RWPE2 (cell line): ENCODE results near the gene ELAC2.

Source experiments
- ATAC-seq: fragments of 200-7000 bp; cut with Tn5 transposase; 3 replicates; pipeline ENCODE4 v1.9.1; 2021; ENCODE audit warnings: low read depth
- DNase-seq: peaks from one replicate; pipeline ENCODE4 v3.0.0-alpha.2; 2020; ENCODE audit warnings: low spot score
- H3K27ac ChIP-seq: fragments of 450-650 bp; 2 replicates; pipeline ENCODE4 v1.5.1; 2017; ENCODE audit warnings: mild to moderate bottlenecking; ENCODE audit not compliant: poor library complexity, severe bottlenecking
- H3K27me3 ChIP-seq: fragments of 250-450 bp; sonication (Bioruptor Pico); 2 replicates; pipeline ENCODE4 v1.5.1; 2021; ENCODE audit warnings: mild to moderate bottlenecking, moderate library complexity; ENCODE audit not compliant: insufficient read depth, poor library complexity, severe bottlenecking
- H3K36me3 ChIP-seq: fragments of 250-450 bp; sonication (Bioruptor Pico); 2 replicates; pipeline ENCODE4 v1.5.1; 2020; ENCODE audit warnings: low read depth, mild to moderate bottlenecking, moderate library complexity
- H3K4me1 ChIP-seq: fragments of 250-450 bp; sonication (Bioruptor Pico); 2 replicates; pipeline ENCODE4 v1.5.1; 2021; ENCODE audit warnings: mild to moderate bottlenecking, moderate library complexity; ENCODE audit not compliant: insufficient read depth, poor library complexity, severe bottlenecking
- H3K4me3 ChIP-seq: fragments of 250-450 bp; sonication (Bioruptor Pico); 2 replicates; pipeline ENCODE4 v1.5.1; 2021; ENCODE audit warnings: mild to moderate bottlenecking, moderate library complexity; ENCODE audit not compliant: severe bottlenecking
- H3K9me3 ChIP-seq: fragments of 250-450 bp; sonication (Bioruptor Pico); 2 replicates; pipeline ENCODE4 v1.5.1; 2021; ENCODE audit warnings: mild to moderate bottlenecking, moderate library complexity; ENCODE audit not compliant: severe bottlenecking
- TF ChIP-seq, protein P1 (sequence below): fragments of 450-650 bp; IDR thresholded peaks from one replicate; pipeline ENCODE4 v1.5.1; 2017; ENCODE audit warnings: mild to moderate bottlenecking, moderate library complexity; ENCODE audit not compliant: poor library complexity, severe bottlenecking

ELAC2 gene

DNA sequence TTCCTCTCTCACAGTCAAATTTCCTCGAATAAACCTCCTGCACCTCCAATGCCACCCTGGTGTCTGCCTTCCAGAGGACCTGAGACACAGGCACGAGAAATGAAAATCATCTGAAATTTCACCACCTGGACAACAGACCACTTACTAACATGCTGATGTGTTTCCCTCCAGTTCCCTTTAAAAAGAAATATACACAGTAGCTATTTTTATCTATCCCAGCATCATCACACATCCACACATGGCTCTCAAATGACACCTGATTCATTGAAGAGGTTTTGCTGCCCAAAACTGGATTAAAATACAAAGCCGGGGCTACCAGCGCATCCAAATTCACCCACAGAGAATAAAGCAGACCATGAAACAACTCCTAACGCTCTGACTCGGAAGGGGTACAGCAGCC, 13.9 kb downstream of the ELAC2 start:
- H3K9me3 ChIP-seq, result no peaks in the 10 kb centered on the region
- no peak overlapping the region for H3K27ac ChIP-seq
- TF ChIP-seq, protein P1, sequence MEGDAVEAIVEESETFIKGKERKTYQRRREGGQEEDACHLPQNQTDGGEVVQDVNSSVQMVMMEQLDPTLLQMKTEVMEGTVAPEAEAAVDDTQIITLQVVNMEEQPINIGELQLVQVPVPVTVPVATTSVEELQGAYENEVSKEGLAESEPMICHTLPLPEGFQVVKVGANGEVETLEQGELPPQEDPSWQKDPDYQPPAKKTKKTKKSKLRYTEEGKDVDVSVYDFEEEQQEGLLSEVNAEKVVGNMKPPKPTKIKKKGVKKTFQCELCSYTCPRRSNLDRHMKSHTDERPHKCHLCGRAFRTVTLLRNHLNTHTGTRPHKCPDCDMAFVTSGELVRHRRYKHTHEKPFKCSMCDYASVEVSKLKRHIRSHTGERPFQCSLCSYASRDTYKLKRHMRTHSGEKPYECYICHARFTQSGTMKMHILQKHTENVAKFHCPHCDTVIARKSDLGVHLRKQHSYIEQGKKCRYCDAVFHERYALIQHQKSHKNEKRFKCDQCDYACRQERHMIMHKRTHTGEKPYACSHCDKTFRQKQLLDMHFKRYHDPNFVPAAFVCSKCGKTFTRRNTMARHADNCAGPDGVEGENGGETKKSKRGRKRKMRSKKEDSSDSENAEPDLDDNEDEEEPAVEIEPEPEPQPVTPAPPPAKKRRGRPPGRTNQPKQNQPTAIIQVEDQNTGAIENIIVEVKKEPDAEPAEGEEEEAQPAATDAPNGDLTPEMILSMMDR, result no peak
- H3K27me3 ChIP-seq, result no peaks in the 10 kb centered on the region
- DNase-seq, result no peak
- H3K4me1 ChIP-seq, result no peaks in the 10 kb centered on the region
- peaks cover 94% of the 10 kb centered on the region for H3K36me3 ChIP-seq
- no peak for ATAC-seq
- no peak overlapping the region for H3K4me3 ChIP-seq

DNA sequence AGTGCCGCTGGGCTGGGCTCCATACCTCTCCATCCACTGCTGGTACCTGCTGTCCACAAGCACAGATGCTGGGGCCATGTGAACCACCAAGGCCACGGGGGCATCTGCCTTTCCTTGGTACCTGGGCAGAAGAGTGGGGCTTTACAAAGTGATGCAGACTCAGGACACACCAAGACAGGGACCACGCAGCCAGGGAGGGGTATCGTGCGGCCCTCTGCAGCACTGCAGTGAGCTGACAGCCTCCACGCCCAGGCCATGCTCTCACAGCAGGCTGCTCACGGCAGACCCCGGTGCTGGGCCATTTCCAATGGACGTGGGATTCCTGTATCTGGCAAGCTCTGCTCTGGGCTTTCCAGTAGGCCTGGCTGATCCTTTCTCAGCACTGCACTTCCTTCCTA, 14.4 kb downstream of the ELAC2 start:
- Histone ChIP-seq H3K36me3 (peaks cover 94% of the 10 kb centered on the region), H3K4me3 (no peak overlapping the region), H3K9me3 (no peaks in the 10 kb centered on the region), H3K27me3 (no peaks in the 10 kb centered on the region), H3K4me1 (no peaks in the 10 kb centered on the region), H3K27ac (no peak overlapping the region)
- DNase-seq (peak; percentile 35), ATAC-seq (peak; percentile 46)
- TF ChIP-seq, protein P1, result peak; percentile 49

DNA sequence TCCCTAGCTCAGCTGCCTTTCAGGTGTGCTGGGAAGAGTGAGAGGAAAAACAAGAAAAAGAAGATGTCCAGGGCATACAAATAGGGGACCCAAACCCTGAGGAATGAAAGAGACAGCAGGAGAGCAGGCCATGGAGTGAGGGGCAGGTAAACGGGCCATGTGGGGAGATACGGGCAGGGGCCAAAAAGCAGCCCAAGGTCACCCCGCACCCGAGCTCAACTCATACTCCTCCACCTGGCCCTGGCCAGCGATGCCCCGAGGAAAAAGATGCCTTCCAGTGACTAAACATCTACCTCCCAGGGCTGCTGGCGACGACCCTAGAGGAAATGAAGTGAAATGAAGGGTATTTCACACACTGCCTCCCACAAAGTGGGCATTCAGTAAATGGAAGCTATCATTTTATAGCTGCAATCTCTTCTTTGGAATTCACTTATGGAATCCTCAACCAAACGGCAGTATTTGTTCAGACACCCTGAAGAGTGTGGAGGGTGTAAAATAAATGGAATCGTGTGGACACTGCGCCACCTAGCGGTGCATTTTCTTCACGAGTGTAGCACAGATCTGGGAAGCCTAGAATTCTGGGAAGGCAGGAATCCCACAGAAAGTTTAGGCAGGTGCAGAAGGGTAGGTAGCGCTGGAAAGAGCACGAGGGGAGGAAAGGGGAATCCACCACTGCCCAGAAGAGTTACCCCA, 14.9 kb downstream of the ELAC2 start:
- no peak overlapping the region for H3K4me3 ChIP-seq
- peak; percentile 45 for DNase-seq
- no peaks in the 10 kb centered on the region for H3K9me3 ChIP-seq
- peak; percentile 83 for ATAC-seq
- H3K36me3 ChIP-seq, result peaks cover 94% of the 10 kb centered on the region
- H3K27ac ChIP-seq, result no peak overlapping the region
- no peaks in the 10 kb centered on the region for H3K4me1 ChIP-seq
- TF ChIP-seq, protein P1, result peak; percentile 86
- H3K27me3 ChIP-seq, result no peaks in the 10 kb centered on the region

DNA sequence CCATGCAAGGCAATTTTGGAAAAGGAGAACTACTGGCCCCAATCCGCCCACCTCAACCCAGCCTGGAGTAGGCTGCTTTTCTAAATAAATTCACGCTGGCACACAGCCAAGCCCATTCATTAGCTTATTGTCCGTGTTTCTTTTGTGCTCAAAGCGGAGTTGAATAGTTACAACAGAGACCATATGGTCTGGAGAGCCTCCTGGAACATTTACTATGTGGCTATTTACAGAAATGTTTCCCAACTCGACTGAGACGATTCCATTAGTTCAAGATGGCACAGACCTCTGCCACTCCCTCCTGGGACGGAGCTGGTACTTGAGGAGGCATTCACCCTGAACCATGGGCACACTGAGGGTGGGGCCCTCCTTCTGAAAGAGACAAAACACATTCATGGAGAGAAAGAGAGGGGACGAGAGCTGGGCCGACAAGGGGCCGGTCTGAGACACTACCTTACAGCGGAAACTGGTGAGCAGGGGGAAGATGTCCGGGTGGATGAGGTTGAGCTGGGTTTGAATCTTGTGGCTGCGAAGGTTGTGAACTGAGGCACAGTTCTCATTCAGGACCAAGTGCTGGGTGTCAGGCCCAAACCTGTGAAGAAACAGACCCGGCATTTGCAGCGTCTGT, 15.7 kb downstream of the ELAC2 start:
- peak; percentile 9 for DNase-seq
- H3K36me3 ChIP-seq, result peaks cover 94% of the 10 kb centered on the region
- no peaks in the 10 kb centered on the region for H3K4me1 ChIP-seq

More for the DNA sequence above, 15.7 kb downstream of the ELAC2 start:
- ATAC-seq, result no peak
- Histone ChIP-seq H3K4me3 (no peak overlapping the region), H3K9me3 (no peaks in the 10 kb centered on the region), H3K27me3 (no peaks in the 10 kb centered on the region), H3K27ac (no peak overlapping the region)
- TF ChIP-seq, protein P1, result no peak
